ENCODE results near the gene EPB41L3.

The EPB41L3 gene

GRCh38 chr18:5542515-5543035, 1.2 kb downstream of the EPB41L3 start (continued):
- TF ChIP-seq ZNF292 (tag by site-specific recombination; IDR thresholded peaks at IDR 0.05; ENCODE audit: borderline replicate concordance, low read depth) = no peak
- TF ChIP-seq YY2 (tag by site-specific recombination; IDR thresholded peaks at IDR 0.05) = no peak
- no peak for TF ChIP-seq ZFHX2 (tag by site-specific recombination; conservative IDR thresholded peaks at IDR 0.05)
- TF ChIP-seq ZNF549 (tag by site-specific recombination; IDR thresholded peaks at IDR 0.05) = no peak
- TF ChIP-seq ZNF514 (tag by site-specific recombination; IDR thresholded peaks at IDR 0.05) = no peak
- peak; percentile 43 for TF ChIP-seq ZBTB20 (tag by site-specific recombination; IDR thresholded peaks at IDR 0.05)
- no peak for TF ChIP-seq ZNF202 (tag by site-specific recombination; IDR thresholded peaks at IDR 0.05; ENCODE audit: borderline replicate concordance)
- no peak for TF ChIP-seq BCL11B (tag by site-specific recombination; IDR thresholded peaks at IDR 0.05; ENCODE audit: low read depth)
- TF ChIP-seq, protein P1, sequence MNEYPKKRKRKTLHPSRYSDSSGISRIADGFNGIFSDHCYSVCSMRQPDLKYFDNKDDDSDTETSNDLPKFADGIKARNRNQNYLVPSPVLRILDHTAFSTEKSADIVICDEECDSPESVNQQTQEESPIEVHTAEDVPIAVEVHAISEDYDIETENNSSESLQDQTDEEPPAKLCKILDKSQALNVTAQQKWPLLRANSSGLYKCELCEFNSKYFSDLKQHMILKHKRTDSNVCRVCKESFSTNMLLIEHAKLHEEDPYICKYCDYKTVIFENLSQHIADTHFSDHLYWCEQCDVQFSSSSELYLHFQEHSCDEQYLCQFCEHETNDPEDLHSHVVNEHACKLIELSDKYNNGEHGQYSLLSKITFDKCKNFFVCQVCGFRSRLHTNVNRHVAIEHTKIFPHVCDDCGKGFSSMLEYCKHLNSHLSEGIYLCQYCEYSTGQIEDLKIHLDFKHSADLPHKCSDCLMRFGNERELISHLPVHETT (tag by site-specific recombination; IDR thresholded peaks at IDR 0.05) = no peak
- TF ChIP-seq ZNF48 (tag by site-specific recombination; IDR thresholded peaks at IDR 0.05) = no peak
- no peak for TF ChIP-seq ZNF341 (tag by site-specific recombination; IDR thresholded peaks at IDR 0.05; ENCODE audit: low read depth)
- no peak for TF ChIP-seq ZNF121 (tag by site-specific recombination; IDR thresholded peaks at IDR 0.05)
- TF ChIP-seq ZBTB26 (tag by site-specific recombination; optimal IDR thresholded peaks at IDR 0.05) = peak; percentile 36
- no peak for TF ChIP-seq AEBP2 (tag by site-specific recombination; IDR thresholded peaks at IDR 0.05; ENCODE audit: borderline replicate concordance)
- TF ChIP-seq ZFP3 (tag by site-specific recombination; IDR thresholded peaks at IDR 0.05; ENCODE audit: low read depth) = no peak
- TF ChIP-seq, protein P2, sequence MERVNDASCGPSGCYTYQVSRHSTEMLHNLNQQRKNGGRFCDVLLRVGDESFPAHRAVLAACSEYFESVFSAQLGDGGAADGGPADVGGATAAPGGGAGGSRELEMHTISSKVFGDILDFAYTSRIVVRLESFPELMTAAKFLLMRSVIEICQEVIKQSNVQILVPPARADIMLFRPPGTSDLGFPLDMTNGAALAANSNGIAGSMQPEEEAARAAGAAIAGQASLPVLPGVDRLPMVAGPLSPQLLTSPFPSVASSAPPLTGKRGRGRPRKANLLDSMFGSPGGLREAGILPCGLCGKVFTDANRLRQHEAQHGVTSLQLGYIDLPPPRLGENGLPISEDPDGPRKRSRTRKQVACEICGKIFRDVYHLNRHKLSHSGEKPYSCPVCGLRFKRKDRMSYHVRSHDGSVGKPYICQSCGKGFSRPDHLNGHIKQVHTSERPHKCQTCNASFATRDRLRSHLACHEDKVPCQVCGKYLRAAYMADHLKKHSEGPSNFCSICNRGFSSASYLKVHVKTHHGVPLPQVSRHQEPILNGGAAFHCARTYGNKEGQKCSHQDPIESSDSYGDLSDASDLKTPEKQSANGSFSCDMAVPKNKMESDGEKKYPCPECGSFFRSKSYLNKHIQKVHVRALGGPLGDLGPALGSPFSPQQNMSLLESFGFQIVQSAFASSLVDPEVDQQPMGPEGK (tag by site-specific recombination; IDR thresholded peaks at IDR 0.05) = no peak
- TF ChIP-seq ZNF76 (tag by site-specific recombination; IDR thresholded peaks at IDR 0.05; ENCODE audit: borderline replicate concordance, low read depth) = no peak
- TF ChIP-seq ZBTB48 (tag by site-specific recombination; IDR thresholded peaks at IDR 0.05) = 0 out of 2 replicates have a peak, but pooled peaks have one; percentile 19
- TF ChIP-seq ZBTB11 (tag by site-specific recombination; conservative IDR thresholded peaks at IDR 0.05; ENCODE audit: low read depth) = no peak
- TF ChIP-seq ZSCAN16 (tag by site-specific recombination; IDR thresholded peaks at IDR 0.05) = no peak
- TF ChIP-seq GFI1B (tag by site-specific recombination; IDR thresholded peaks at IDR 0.05) = no peak
- TF ChIP-seq, protein P3, sequence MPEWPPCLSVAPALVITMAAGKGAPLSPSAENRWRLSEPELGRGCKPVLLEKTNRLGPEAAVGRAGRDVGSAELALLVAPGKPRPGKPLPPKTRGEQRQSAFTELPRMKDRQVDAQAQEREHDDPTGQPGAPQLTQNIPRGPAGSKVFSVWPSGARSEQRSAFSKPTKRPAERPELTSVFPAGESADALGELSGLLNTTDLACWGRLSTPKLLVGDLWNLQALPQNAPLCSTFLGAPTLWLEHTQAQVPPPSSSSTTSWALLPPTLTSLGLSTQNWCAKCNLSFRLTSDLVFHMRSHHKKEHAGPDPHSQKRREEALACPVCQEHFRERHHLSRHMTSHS (tag by site-specific recombination; IDR thresholded peaks at IDR 0.05) = no peak
- TF ChIP-seq ZNF132 (tag by site-specific recombination; IDR thresholded peaks at IDR 0.05; ENCODE audit: borderline replicate concordance) = no peak
- TF ChIP-seq SALL2 (tag by site-specific recombination; IDR thresholded peaks at IDR 0.05; ENCODE audit: borderline replicate concordance) = no peak
- TF ChIP-seq ZNF24 (tag by site-specific recombination; IDR thresholded peaks at IDR 0.05) = no peak
- no peak for TF ChIP-seq HOXA7 (CRISPR knock-in tag; IDR thresholded peaks at IDR 0.05; ENCODE audit: borderline replicate concordance)
- TF ChIP-seq ZNF664 (tag by site-specific recombination; IDR thresholded peaks at IDR 0.05) = no peak
- no peak for TF ChIP-seq ZNF629 (tag by site-specific recombination; IDR thresholded peaks at IDR 0.05)
- no peak for TF ChIP-seq ZNF37A (tag by site-specific recombination; IDR thresholded peaks at IDR 0.05)
- no peak for TF ChIP-seq SCRT2 (tag by site-specific recombination; IDR thresholded peaks at IDR 0.05)
- TF ChIP-seq ZNF146 (tag by site-specific recombination; IDR thresholded peaks at IDR 0.05) = no peak
- TF ChIP-seq ZNF521 (tag by site-specific recombination; IDR thresholded peaks at IDR 0.05) = no peak
